ENCODE measurements around the gene TAF3. TPM values are rescaled to one million over a fixed set of nuclear protein-coding genes. Genes with fewer than 3 reads are reported as not detected.

TAF3 gene
- total RNA-seq, 1 donor from 2014 or later: 12.7 TPM

- Histone ChIP-seq H3K27me3 (ENCODE audit: low read depth) (no peaks in the 10 kb centered on the region), H3K36me3 (no peaks in the 10 kb centered on the region), H3K9me3 (replicated peaks) (no peaks in the 10 kb centered on the region), H3K4me3 (no peak overlapping the region), H3K4me1 (peaks cover 24% of the 10 kb centered on the region), H3K27ac (replicated peaks) (no peak overlapping the region)
- no peak for DNase-seq
- intact Hi-C loops (cut with micrococcal nuclease): no loop called here
- TF ChIP-seq CTCF (IDR thresholded peaks at IDR 0.05; ENCODE audit: borderline replicate concordance): no peak
These were observed 71.7 kb downstream of the TAF3 start for GRCh38 chr10:7889947-7890542.

GRCh38 chr10:7890781-7891180, 72.5 kb downstream of the TAF3 start:
- no peaks in the 10 kb centered on the region for H3K36me3 ChIP-seq

GRCh38 chr10:7891634-7892033, 73.3 kb downstream of the TAF3 start:
- no peaks in the 10 kb centered on the region for H3K36me3 ChIP-seq
- no peak for DNase-seq
- no peaks in the 10 kb centered on the region for H3K9me3 ChIP-seq (replicated peaks)
- H3K27me3 ChIP-seq (ENCODE audit: low read depth): no peaks in the 10 kb centered on the region
- intact Hi-C loops (cut with micrococcal nuclease): no loop called here
- H3K4me1 ChIP-seq: peaks cover 29% of the 10 kb centered on the region
- no peak overlapping the region for H3K27ac ChIP-seq (replicated peaks)
- H3K4me3 ChIP-seq: no peak overlapping the region
- TF ChIP-seq CTCF (IDR thresholded peaks at IDR 0.05; ENCODE audit: borderline replicate concordance): no peak

More at GRCh38 chr10:7890781-7891180, 72.5 kb downstream of the TAF3 start:
- no peak for DNase-seq
- Histone ChIP-seq H3K4me3 (no peak overlapping the region), H3K27ac (replicated peaks) (no peak overlapping the region), H3K27me3 (ENCODE audit: low read depth) (no peaks in the 10 kb centered on the region), H3K4me1 (peaks cover 27% of the 10 kb centered on the region), H3K9me3 (replicated peaks) (no peaks in the 10 kb centered on the region)
- no peak for TF ChIP-seq CTCF (IDR thresholded peaks at IDR 0.05; ENCODE audit: borderline replicate concordance)
- intact Hi-C loops (cut with micrococcal nuclease): no loop called here

GRCh38 chr10:7892146-7892545, 73.8 kb downstream of the TAF3 start:
- H3K4me1 ChIP-seq: peaks cover 26% of the 10 kb centered on the region
- no peaks in the 10 kb centered on the region for H3K27me3 ChIP-seq (ENCODE audit: low read depth)
- H3K36me3 ChIP-seq: no peaks in the 10 kb centered on the region
- intact Hi-C loops (cut with micrococcal nuclease): no loop called here
- no peaks in the 10 kb centered on the region for H3K9me3 ChIP-seq (replicated peaks)
- no peak for TF ChIP-seq CTCF (IDR thresholded peaks at IDR 0.05; ENCODE audit: borderline replicate concordance)
- no peak for DNase-seq
- no peak overlapping the region for H3K4me3 ChIP-seq
- no peak overlapping the region for H3K27ac ChIP-seq (replicated peaks)

- H3K27me3 ChIP-seq (ENCODE audit: low read depth): no peaks in the 10 kb centered on the region
- H3K4me1 ChIP-seq: peaks cover 18% of the 10 kb centered on the region
- no peak overlapping the region for H3K4me3 ChIP-seq
- no peaks in the 10 kb centered on the region for H3K9me3 ChIP-seq (replicated peaks)
- DNase-seq: no peak
- intact Hi-C loops (cut with micrococcal nuclease): no loop called here
- no peaks in the 10 kb centered on the region for H3K36me3 ChIP-seq
- H3K27ac ChIP-seq (replicated peaks): no peak overlapping the region
- no peak for TF ChIP-seq CTCF (IDR thresholded peaks at IDR 0.05; ENCODE audit: borderline replicate concordance)
These were observed 77.4 kb downstream of the TAF3 start for GRCh38 chr10:7895699-7896090.
